Uterus (tissue), 4 donors: Measurements from ENCODE around the gene FABP2. TPM values are rescaled to one million over a fixed set of nuclear protein-coding genes. Genes with fewer than 3 reads are reported as not detected.

ENCODE experiments used
- DNase-seq, 2 donors: peaks; one replicate each; pipeline ENCODE4 v3.0.0-alpha.2; 2019 to 2020
- H3K27ac ChIP-seq, 2 donors: fragments of 200-600 bp; sonication (generic); 1 replicate in 1 of 2; 2 replicates in 1 of 2; pipeline ENCODE4 v1.5.1; 2016 to 2018
- H3K27me3 ChIP-seq, 2 donors: fragments of 200-600 bp; sonication (generic); one replicate each; pipeline ENCODE4 v1.5.1; 2018 to 2019; ENCODE audit warnings: control low read depth in 1 of 2
- H3K36me3 ChIP-seq, 2 donors: fragments of 200-600 bp; sonication (generic); one replicate each; pipeline ENCODE4 v1.5.1; 2019; ENCODE audit warnings: control low read depth in 1 of 2
- H3K4me1 ChIP-seq, 2 donors: fragments of 200-600 bp; sonication (generic); one replicate each; pipeline ENCODE4 v1.5.1; 2018 to 2019; ENCODE audit warnings: control low read depth in 1 of 2
- H3K4me3 ChIP-seq, 2 donors: fragments of 200-600 bp; sonication (generic); 1 replicate in 1 of 2; 2 replicates in 1 of 2; pipeline ENCODE4 v1.5.1; 2018 to 2019; ENCODE audit warnings: mild to moderate bottlenecking in 1 of 2
- H3K9me3 ChIP-seq, 2 donors: fragments of 200-600 bp; sonication (generic); one replicate each; pipeline ENCODE4 v1.5.1; 2019; ENCODE audit warnings: control low read depth in 1 of 2
- POLR2A ChIP-seq, 2 donors: fragments of 450-650 bp; IDR thresholded peaks; one replicate each; pipeline ENCODE4 v1.6.1; 2016; ENCODE audit warnings: antibody characterized with exemption in 2 of 2, mild to moderate bottlenecking in 1 of 2, moderate library complexity in 1 of 2
- intact Hi-C: fragments of 100-400 bp; cut with DNase I; formaldehyde crosslinking; loops from one replicate; pipeline ENCODE4 v1.15.1; 2023; ENCODE audit warnings: low total_unique reads
- total RNA-seq, 4 donors: library from RNA; depleted of rRNA in 3 of 4; stranded (reverse); fragments of >200 nt in 3 of 4; gene quantifications; one replicate each; pipeline versions ENCODE4 v1.1.0 to v1.2.4, GENCODE V29; 2014 to 2023
- TF ChIP-seq, protein P1 (sequence below), 4 experiments: fragments of 200-600 bp in 2 of 4; fragments of 450-650 bp in 2 of 4; sonication (generic) in 2 of 4; IDR thresholded peaks; one replicate each; pipeline ENCODE4 v1.5.1; 2016 to 2019; ENCODE audit warnings: antibody characterized with exemption in 4 of 4, mild to moderate bottlenecking in 2 of 4, moderate library complexity in 1 of 4
- donor health status: DM: yes; HTN: yes; CAD: no.

Gene FABP2
- total RNA-seq, 4 donors from 2014 or later = not detected

DNA sequence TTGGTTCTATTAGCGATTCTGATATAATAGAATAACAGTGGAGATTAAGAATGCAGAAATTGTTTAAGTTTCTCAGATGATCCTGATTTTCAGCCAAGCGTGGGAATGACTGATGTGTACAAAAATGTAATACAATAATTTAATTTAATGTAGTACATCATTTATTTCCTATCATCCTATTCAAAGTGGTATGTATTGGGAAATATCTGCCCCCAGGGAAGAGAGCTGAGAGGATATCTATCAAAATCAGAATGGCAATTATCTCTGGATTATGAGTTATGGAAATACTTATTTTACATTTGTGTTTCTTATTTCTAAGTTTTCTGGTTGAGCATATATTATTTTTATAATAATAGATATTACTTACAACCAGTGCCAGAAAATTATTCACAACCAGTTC lies 3.9 kb downstream of the FABP2 start:
- no peaks in the 10 kb centered on the region for H3K4me1 ChIP-seq
- H3K9me3 ChIP-seq = no peaks in the 10 kb centered on the region
- no peak for DNase-seq
- TF ChIP-seq POLR2A (IDR thresholded peaks at IDR 0.05) = no peak
- TF ChIP-seq, protein P1, sequence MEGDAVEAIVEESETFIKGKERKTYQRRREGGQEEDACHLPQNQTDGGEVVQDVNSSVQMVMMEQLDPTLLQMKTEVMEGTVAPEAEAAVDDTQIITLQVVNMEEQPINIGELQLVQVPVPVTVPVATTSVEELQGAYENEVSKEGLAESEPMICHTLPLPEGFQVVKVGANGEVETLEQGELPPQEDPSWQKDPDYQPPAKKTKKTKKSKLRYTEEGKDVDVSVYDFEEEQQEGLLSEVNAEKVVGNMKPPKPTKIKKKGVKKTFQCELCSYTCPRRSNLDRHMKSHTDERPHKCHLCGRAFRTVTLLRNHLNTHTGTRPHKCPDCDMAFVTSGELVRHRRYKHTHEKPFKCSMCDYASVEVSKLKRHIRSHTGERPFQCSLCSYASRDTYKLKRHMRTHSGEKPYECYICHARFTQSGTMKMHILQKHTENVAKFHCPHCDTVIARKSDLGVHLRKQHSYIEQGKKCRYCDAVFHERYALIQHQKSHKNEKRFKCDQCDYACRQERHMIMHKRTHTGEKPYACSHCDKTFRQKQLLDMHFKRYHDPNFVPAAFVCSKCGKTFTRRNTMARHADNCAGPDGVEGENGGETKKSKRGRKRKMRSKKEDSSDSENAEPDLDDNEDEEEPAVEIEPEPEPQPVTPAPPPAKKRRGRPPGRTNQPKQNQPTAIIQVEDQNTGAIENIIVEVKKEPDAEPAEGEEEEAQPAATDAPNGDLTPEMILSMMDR (IDR thresholded peaks at IDR 0.05) = no peak
- intact Hi-C loops = loop anchor here (10.0 kb wide), 1 partner anchor 727 kb away; no protein-coding TSS in a partner anchor
- no peak overlapping the region for H3K4me3 ChIP-seq
- H3K27ac ChIP-seq = no peak overlapping the region
- no peaks in the 10 kb centered on the region for H3K36me3 ChIP-seq
- H3K27me3 ChIP-seq = no peaks in the 10 kb centered on the region

DNA sequence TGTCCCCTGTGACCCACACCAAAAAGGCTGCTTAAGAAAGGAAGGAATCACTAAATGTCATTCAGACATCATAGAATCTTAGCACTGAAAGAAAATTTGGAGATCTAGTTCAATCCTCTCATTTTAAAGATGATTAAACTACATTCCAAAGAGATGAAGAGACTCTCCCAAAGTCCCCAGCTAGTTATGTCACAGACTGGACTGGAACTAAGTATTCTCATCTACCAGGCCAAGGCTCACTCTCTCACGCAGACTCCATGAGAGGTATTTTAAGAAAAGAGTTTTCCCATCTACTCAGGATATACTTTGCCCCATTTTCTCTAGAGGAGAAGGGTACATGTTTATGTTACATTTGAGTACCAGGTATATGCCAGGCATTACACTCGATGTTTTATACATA lies 6.9 kb downstream of the FABP2 start:
- no peaks in the 10 kb centered on the region for H3K27me3 ChIP-seq
- no peak for DNase-seq
- intact Hi-C loops = loop anchor here (10.0 kb wide), 1 partner anchor 730 kb away; no protein-coding TSS in a partner anchor
- no peak for TF ChIP-seq POLR2A (IDR thresholded peaks at IDR 0.05)
- TF ChIP-seq, protein P1 (IDR thresholded peaks at IDR 0.05) = no peak
- H3K4me3 ChIP-seq = no peak overlapping the region
- no peaks in the 10 kb centered on the region for H3K4me1 ChIP-seq
- no peaks in the 10 kb centered on the region for H3K9me3 ChIP-seq
- H3K36me3 ChIP-seq = no peaks in the 10 kb centered on the region
- no peak overlapping the region for H3K27ac ChIP-seq

DNA sequence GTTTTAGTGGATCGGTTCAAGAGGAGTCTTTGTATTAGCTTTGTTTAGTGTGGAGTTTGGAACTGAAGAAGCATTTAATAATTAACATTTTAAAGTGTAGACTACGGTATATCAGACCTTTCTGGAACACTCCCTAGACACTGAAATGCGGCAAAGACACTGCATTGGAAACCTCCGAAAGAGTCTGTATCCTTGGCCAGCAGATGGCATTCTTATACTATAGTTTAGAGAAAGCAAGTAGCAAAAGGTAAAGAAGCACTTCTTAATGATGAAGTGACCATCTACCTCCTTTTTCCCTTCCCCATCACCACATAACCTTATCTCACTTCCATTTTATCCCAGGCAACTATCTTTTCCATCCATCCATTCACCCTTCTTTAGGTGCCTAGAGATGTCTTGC lies 7.6 kb downstream of the FABP2 start:
- intact Hi-C loops = loop anchor here (10.0 kb wide), 1 partner anchor 730 kb away; no protein-coding TSS in a partner anchor
- Histone ChIP-seq H3K9me3 (no peaks in the 10 kb centered on the region), H3K36me3 (no peaks in the 10 kb centered on the region), H3K4me3 (no peak overlapping the region), H3K27me3 (no peaks in the 10 kb centered on the region), H3K4me1 (no peaks in the 10 kb centered on the region), H3K27ac (no peak overlapping the region)
- no peak for DNase-seq
- no peak for TF ChIP-seq POLR2A (IDR thresholded peaks at IDR 0.05)
- TF ChIP-seq, protein P1 (IDR thresholded peaks at IDR 0.05) = peak in 3 of 4 experiments; percentile 28 to 57 (median 35)

DNA sequence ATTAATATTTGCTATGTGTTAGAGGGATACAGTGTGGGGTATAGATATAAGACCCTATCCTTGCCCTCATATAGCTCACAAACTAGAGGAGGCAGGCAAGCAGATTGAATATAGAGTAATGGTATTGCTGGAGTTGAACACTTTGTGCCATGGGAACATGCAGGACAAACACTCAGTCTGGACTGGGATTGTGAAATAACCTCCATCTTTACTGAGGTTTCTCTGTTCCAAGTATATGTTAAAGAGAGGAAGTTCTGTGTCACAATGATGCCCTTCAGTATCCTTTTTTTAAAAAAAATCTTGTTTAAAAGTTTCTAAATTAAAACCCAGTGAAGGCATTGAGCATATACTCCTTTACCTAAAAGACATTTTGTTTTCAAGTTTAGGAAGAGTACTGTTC lies 8.7 kb downstream of the FABP2 start:
- H3K4me1 ChIP-seq = no peaks in the 10 kb centered on the region
- H3K27ac ChIP-seq = no peak overlapping the region
- intact Hi-C loops = loop anchor here (10.0 kb wide), 1 partner anchor 732 kb away; no protein-coding TSS in a partner anchor

DNA sequence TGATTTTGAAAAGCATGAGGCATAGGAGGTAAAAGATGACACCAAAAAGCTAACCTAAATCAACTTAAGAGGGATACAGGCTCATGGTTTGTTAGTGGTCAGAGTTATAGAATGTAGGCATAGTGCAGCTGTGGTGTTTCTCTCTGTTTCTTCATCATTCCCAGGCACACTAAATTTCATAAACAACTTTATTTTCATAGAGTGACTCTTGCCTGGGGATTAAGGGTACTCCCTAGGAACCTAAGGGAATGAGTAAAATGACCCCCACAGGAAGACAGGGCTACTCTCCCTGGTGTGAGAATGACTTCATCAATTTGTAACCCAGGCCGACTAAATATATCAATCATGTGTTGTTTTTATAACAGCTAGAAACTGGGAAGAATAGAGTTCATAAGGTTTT lies 11.1 kb downstream of the FABP2 start:
- DNase-seq = no peak
- Histone ChIP-seq H3K27ac (no peak overlapping the region), H3K36me3 (no peaks in the 10 kb centered on the region), H3K27me3 (no peaks in the 10 kb centered on the region), H3K4me1 (no peaks in the 10 kb centered on the region), H3K4me3 (no peak overlapping the region), H3K9me3 (no peaks in the 10 kb centered on the region)
- intact Hi-C loops = loop anchor here (10.0 kb wide), 1 partner anchor 734 kb away; no protein-coding TSS in a partner anchor
- TF ChIP-seq, protein P1 (IDR thresholded peaks at IDR 0.05) = no peak
- TF ChIP-seq POLR2A (IDR thresholded peaks at IDR 0.05) = no peak

More for the DNA sequence above, 8.7 kb downstream of the FABP2 start:
- no peaks in the 10 kb centered on the region for H3K27me3 ChIP-seq
- no peaks in the 10 kb centered on the region for H3K36me3 ChIP-seq
- H3K9me3 ChIP-seq = no peaks in the 10 kb centered on the region
- no peak overlapping the region for H3K4me3 ChIP-seq
- TF ChIP-seq POLR2A (IDR thresholded peaks at IDR 0.05) = no peak
- TF ChIP-seq, protein P1 (IDR thresholded peaks at IDR 0.05) = no peak
- DNase-seq = no peak
